A673 (cell line): ENCODE measurements around the gene RASAL2. TPM values are rescaled to one million over a fixed set of nuclear protein-coding genes. Genes with fewer than 3 reads are reported as not detected.

ENCODE experiments used
- BruUV-seq: library from RNA; stranded (reverse); fragments of 400-500 nt; replicated peaks from 2 replicates; lab custom pipeline; 2021; lab: Mats Ljungman, UMichigan
- CTCF ChIA-PET: fragments of 300-600 bp; sonication (Branson Sonifier 250); formaldehyde crosslinking; loops from one replicate; lab custom pipeline; 2022; ENCODE audit warnings: antibody characterized with exemption; lab: Charles Lee
- POLR2A ChIA-PET: fragments of 300-600 bp; sonication (Branson Sonifier 250); formaldehyde crosslinking; loops from one replicate; lab custom pipeline; 2022; ENCODE audit warnings: antibody characterized with exemption; ENCODE audit not compliant: low non-redundant PET; lab: Charles Lee
- DNase-seq: peaks from one replicate; pipeline ENCODE4 v3.0.0-alpha.2; 2015; ENCODE audit warnings: low spot score
- H3K27ac ChIP-seq: fragments of 200-600 bp; sonication (generic); 2 replicates; pipeline ENCODE4 v1.5.1; 2016; ENCODE audit warnings: mixed run types, low read depth, mild to moderate bottlenecking, mixed read lengths, antibody characterized with exemption, low read length; ENCODE audit not compliant: poor library complexity, severe bottlenecking
- H3K27me3 ChIP-seq: fragments of 200-600 bp; sonication (generic); replicated peaks from 2 replicates; pipeline ENCODE4 v1.6.1; 2017; ENCODE audit warnings: mixed run types, low read depth, mild to moderate bottlenecking, mixed read lengths, antibody characterized with exemption, low read length; ENCODE audit not compliant: insufficient read depth, poor library complexity
- H3K36me3 ChIP-seq: fragments of 200-600 bp; sonication (generic); 2 replicates; pipeline ENCODE4 v1.6.1; 2016; ENCODE audit warnings: mixed run types, mild to moderate bottlenecking, mixed read lengths, antibody characterized with exemption, low read length; ENCODE audit not compliant: insufficient read depth, poor library complexity, severe bottlenecking
- H3K4me1 ChIP-seq: fragments of 200-600 bp; sonication (generic); 2 replicates; pipeline ENCODE4 v1.6.1; 2017; ENCODE audit warnings: mixed run types, mild to moderate bottlenecking, mixed read lengths, antibody characterized with exemption, low read length; ENCODE audit not compliant: insufficient read depth, poor library complexity, severe bottlenecking
- H3K4me3 ChIP-seq: fragments of 200-600 bp; sonication (generic); 2 replicates; pipeline ENCODE4 v1.5.1; 2016; ENCODE audit warnings: low read depth, mixed run types, mild to moderate bottlenecking, mixed read lengths, low read length; ENCODE audit not compliant: poor library complexity, severe bottlenecking
- H3K9me3 ChIP-seq: fragments of 200-600 bp; sonication (generic); 2 replicates; pipeline ENCODE4 v1.6.1; 2016; ENCODE audit warnings: mixed run types, low read depth, mild to moderate bottlenecking, mixed read lengths, antibody characterized with exemption, low read length; ENCODE audit not compliant: poor library complexity, severe bottlenecking
- EZH2 ChIP-seq: fragments of 200-600 bp; sonication (generic); IDR thresholded peaks from 2 replicates; pipeline ENCODE4 v1.6.1; 2017; ENCODE audit warnings: borderline replicate concordance, low read depth, mild to moderate bottlenecking, mixed read lengths, antibody characterized with exemption, low read length; ENCODE audit not compliant: poor library complexity, severe bottlenecking
- intact Hi-C: fragments of 100-400 bp; cut with micrococcal nuclease; formaldehyde crosslinking; loops from one replicate; pipeline ENCODE4 v1.10.0; 2022; ENCODE audit not compliant: unreplicated experiment
- total RNA-seq: library from RNA; stranded (reverse); gene quantifications from 2 replicates; pipeline ENCODE4 v1.2.3, GENCODE V29; 2021
- TF ChIP-seq, protein P1 (sequence below): fragments of 300-800, 200-600 bp; sonication (generic); conservative IDR thresholded peaks from 2 replicates; pipeline ENCODE4 v1.5.1; 2017; ENCODE audit warnings: low read depth, mild to moderate bottlenecking, antibody characterized with exemption, low read length, moderate library complexity, mixed read lengths

RASAL2 gene
- total RNA-seq, 1 experiment from 2014 or later, result 8.3 TPM

DNA sequence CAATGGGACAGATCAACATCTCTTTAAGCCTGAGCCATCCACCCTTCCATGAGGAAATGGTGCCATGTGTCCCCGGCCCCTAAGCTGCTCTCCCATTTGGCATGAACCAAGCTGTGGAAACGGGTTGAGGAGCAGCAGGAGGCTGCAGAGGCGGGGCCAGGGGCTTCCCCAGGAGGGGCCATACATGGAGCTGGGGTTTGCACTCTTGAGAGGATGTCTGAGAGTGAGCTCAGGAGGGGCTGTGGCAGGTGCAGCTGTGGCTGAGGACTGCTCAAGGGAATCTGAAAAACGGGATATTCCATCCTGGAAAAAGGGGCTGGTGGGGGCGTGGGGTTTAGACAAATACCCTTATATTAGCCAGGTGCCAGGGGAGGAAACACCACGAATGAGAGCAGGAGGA is 409.9 kb downstream of the RASAL2 start:
- CTCF ChIA-PET, result interaction anchor here (1.4 kb wide), 1 partner anchor 194 kb away, joined by 5 read pairs; no protein-coding TSS in a partner anchor
- Histone ChIP-seq H3K4me1 (no peaks in the 10 kb centered on the region), H3K4me3 (no peak overlapping the region), H3K27ac (no peak overlapping the region), H3K36me3 (no peaks in the 10 kb centered on the region), H3K27me3 (no peaks in the 10 kb centered on the region), H3K9me3 (no peaks in the 10 kb centered on the region)
- TF ChIP-seq, protein P1, sequence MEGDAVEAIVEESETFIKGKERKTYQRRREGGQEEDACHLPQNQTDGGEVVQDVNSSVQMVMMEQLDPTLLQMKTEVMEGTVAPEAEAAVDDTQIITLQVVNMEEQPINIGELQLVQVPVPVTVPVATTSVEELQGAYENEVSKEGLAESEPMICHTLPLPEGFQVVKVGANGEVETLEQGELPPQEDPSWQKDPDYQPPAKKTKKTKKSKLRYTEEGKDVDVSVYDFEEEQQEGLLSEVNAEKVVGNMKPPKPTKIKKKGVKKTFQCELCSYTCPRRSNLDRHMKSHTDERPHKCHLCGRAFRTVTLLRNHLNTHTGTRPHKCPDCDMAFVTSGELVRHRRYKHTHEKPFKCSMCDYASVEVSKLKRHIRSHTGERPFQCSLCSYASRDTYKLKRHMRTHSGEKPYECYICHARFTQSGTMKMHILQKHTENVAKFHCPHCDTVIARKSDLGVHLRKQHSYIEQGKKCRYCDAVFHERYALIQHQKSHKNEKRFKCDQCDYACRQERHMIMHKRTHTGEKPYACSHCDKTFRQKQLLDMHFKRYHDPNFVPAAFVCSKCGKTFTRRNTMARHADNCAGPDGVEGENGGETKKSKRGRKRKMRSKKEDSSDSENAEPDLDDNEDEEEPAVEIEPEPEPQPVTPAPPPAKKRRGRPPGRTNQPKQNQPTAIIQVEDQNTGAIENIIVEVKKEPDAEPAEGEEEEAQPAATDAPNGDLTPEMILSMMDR, result no peak
- intact Hi-C loops, result loop anchor here (5.0 kb wide), 1 partner anchor 202 kb away; no protein-coding TSS in a partner anchor
- POLR2A ChIA-PET, result no interaction called here
- no peak for DNase-seq
- BruUV-seq, result no TSS peak

DNA sequence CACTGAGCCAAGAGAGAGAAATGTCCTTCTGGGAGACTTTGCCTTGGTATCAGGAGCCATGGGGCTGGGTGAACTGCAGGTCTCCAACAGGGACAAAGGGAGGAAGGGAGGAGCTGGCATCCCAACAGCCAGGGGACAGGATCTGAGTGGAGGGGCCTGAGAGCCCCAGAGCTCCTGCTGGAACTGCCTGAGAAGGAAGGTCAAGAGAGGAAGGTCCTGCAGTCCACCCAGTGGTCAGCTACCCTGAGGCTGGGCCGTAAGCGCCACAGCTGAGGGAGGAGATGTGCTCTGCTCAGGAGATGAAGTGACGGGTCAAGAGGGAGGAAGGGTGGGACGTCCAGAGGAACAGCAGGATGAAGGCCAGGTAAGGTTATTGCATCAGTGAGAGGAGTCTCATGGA is 410.4 kb downstream of the RASAL2 start:
- Histone ChIP-seq H3K36me3 (no peaks in the 10 kb centered on the region), H3K4me1 (no peaks in the 10 kb centered on the region), H3K27me3 (no peaks in the 10 kb centered on the region), H3K9me3 (no peaks in the 10 kb centered on the region), H3K4me3 (no peak overlapping the region), H3K27ac (no peak overlapping the region)
- no peak for DNase-seq
- intact Hi-C loops, result loop anchor here (5.0 kb wide), 1 partner anchor 202 kb away; no protein-coding TSS in a partner anchor
- ChIA-PET POLR2A (no interaction called here), CTCF (interaction anchor here (1.4 kb wide), 1 partner anchor 194 kb away, joined by 5 read pairs; no protein-coding TSS in a partner anchor)
- BruUV-seq, result no TSS peak
- TF ChIP-seq, protein P1, result no peak
- TF ChIP-seq EZH2, result no peak

DNA sequence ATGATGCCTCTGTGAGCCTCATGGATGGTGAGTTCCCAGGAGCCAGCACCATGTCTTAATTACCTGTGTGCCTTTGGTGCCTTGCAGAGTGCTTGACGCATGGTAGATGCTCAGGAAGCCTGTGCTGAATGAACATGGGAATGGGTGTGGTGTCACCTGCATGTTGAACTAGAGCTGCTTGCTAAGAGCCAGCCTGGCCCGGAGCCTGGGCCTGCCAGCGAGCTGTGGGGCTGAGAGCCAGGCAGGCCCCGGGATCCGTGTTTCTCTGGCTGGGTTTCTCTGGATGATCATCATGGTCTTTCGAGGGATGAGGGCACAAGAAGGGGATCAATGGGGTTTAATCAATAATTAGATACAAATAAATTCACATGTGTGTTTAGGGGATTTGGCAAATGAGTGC is 412.3 kb downstream of the RASAL2 start:
- Histone ChIP-seq H3K36me3 (no peaks in the 10 kb centered on the region), H3K27me3 (no peaks in the 10 kb centered on the region), H3K9me3 (no peaks in the 10 kb centered on the region), H3K27ac (no peak overlapping the region), H3K4me1 (no peaks in the 10 kb centered on the region), H3K4me3 (no peak overlapping the region)
- no TSS peak for BruUV-seq
- ChIA-PET CTCF (no interaction called here), POLR2A (no interaction called here)
- no peak for DNase-seq
- intact Hi-C loops, result no loop called here
- no peak for TF ChIP-seq EZH2
- TF ChIP-seq, protein P1, result no peak
